ENCODE measurements around the gene SNX20.

GRCh38 chr16:50657241-50657640, 23.9 kb downstream of the SNX20 start:
- TF ChIP-seq EZH2 (IDR thresholded peaks at IDR 0.05; ENCODE audit: borderline replicate concordance, low read depth, low read length, poor library complexity, severe bottlenecking) = no peak
- no peak for TF ChIP-seq CTCF (conservative IDR thresholded peaks at IDR 0.05; ENCODE audit: low read depth, low read length)
